K562 (cell line): ENCODE results near the gene NIPA2. TPM values are rescaled to one million over a fixed set of nuclear protein-coding genes. Genes with fewer than 3 reads are reported as not detected.

Experiments used
- ATAC-seq: fragments of 200-7000 bp; cut with Tn5 transposase; 3 replicates; pipeline ENCODE4 v1.9.1; 2020; ENCODE audit warnings: moderate library complexity
- BruUV-seq: library from RNA; stranded (reverse); fragments of 400-500 nt; replicated peaks from 2 replicates; lab custom pipeline; 2021; lab: Mats Ljungman, UMichigan
- CTCF ChIA-PET: fragments of 300-600 bp; formaldehyde crosslinking; extraction: SDS; loops from one replicate; lab custom pipeline; 2021; ENCODE audit warnings: low intra/inter-chr PET ratio; lab: Yijun Ruan, JAX
- POLR2A ChIA-PET: fragments of 300-600, 350-650 bp; sonication (Branson Sonifier 250); formaldehyde crosslinking; extraction: SDS; loops from one replicate; lab custom pipeline; 2021; ENCODE audit warnings: antibody characterized with exemption, inconsistent platforms; lab: Yijun Ruan, JAX
- DNase-seq, 4 experiments: peaks; one replicate each; pipeline versions ENCODE4 v3.0.0 to v3.0.0-alpha.2; 2011 to 2018; ENCODE audit warnings: low spot score in 3 of 4, mixed read lengths in 3 of 4; ENCODE audit errors: extremely low read depth in 1 of 4
- FAIRE-seq: peaks from 2 replicates; lab custom pipeline; 2011; peaks lifted over from hg19 to GRCh38; lab: Jason Lieb, UNC
- H2AFZ ChIP-seq: 2 replicates; pipeline ENCODE4 v1.6.0; 2011; ENCODE audit warnings: low read depth, low read length, control low read depth, inconsistent platforms
- H3K27ac ChIP-seq: fragments of 200-600 bp; 3 replicates; pipeline ENCODE4 v1.8.0; 2011; ENCODE audit warnings: low read depth, mild to moderate bottlenecking, control low read depth, inconsistent platforms, low read length, moderate library complexity, mixed read lengths; ENCODE audit errors: extremely low read depth
- H3K27me3 ChIP-seq, 2 experiments: fragments of 300-600 bp in 1 of 2; 2 replicates in 1 of 2; 3 replicates in 1 of 2; pipeline versions ENCODE4 v1.6.0 to v1.8.0; 2011; ENCODE audit warnings: inconsistent platforms in 2 of 2, low read length in 2 of 2, mild to moderate bottlenecking in 1 of 2, mixed read lengths in 1 of 2, moderate library complexity in 1 of 2; ENCODE audit not compliant: control insufficient read depth in 2 of 2, insufficient read depth in 2 of 2
- H3K36me3 ChIP-seq: fragments of 300-600 bp; 3 replicates; pipeline ENCODE4 v1.8.0; 2011; ENCODE audit warnings: mild to moderate bottlenecking, low read length, inconsistent platforms; ENCODE audit not compliant: control insufficient read depth, insufficient read depth
- H3K4me1 ChIP-seq, 2 experiments: fragments of 200-600 bp in 1 of 2; replicated peaks in 1 of 2; 2 replicates in 1 of 2; 3 replicates in 1 of 2; pipeline versions ENCODE4 v1.5.1 to v1.8.0; 2011; ENCODE audit warnings: inconsistent platforms in 2 of 2, low read length in 2 of 2, mild to moderate bottlenecking in 1 of 2, mixed read lengths in 1 of 2, moderate library complexity in 1 of 2; ENCODE audit not compliant: control insufficient read depth in 2 of 2, insufficient read depth in 2 of 2
- H3K4me2 ChIP-seq: 2 replicates; pipeline ENCODE4 v1.6.1; 2011; ENCODE audit warnings: low read length, control low read depth, inconsistent platforms, mixed read lengths; ENCODE audit not compliant: insufficient read depth
- H3K4me3 ChIP-seq: fragments of 200-600 bp; sonication (generic), shearing (Covaris generic); 2 replicates; pipeline ENCODE4 v1.5.1; 2016; ENCODE audit warnings: control low read depth, inconsistent platforms
- H3K79me2 ChIP-seq: fragments of 200-600 bp; 3 replicates; pipeline ENCODE4 v1.8.0; 2011; ENCODE audit warnings: low read length, inconsistent platforms; ENCODE audit not compliant: control insufficient read depth, insufficient read depth
- H3K9ac ChIP-seq, 2 experiments: 2 replicates each; pipeline versions ENCODE4 v1.6.0 to v1.6.1; 2011; ENCODE audit warnings: low read depth in 2 of 2, low read length in 2 of 2, control low read depth in 1 of 2, inconsistent platforms in 1 of 2, mild to moderate bottlenecking in 1 of 2, mixed read lengths in 1 of 2; ENCODE audit not compliant: insufficient read depth in 1 of 2
- H3K9me1 ChIP-seq: one replicate; pipeline ENCODE4 v1.6.0; 2011; ENCODE audit warnings: inconsistent platforms, mild to moderate bottlenecking, low read length, moderate library complexity; ENCODE audit not compliant: control insufficient read depth, insufficient read depth
- H3K9me3 ChIP-seq: replicated peaks from 2 replicates; pipeline ENCODE4 v1.5.1; 2011; ENCODE audit warnings: low read depth, low read length, inconsistent platforms; ENCODE audit not compliant: control insufficient read depth, insufficient read depth
- H4K20me1 ChIP-seq: replicated peaks from 2 replicates; pipeline ENCODE4 v1.6.1; 2011; ENCODE audit warnings: low read length, inconsistent platforms, mixed read lengths; ENCODE audit not compliant: control insufficient read depth, insufficient read depth
- CREB3 ChIP-seq: fragments of 450-650 bp; conservative IDR thresholded peaks from 2 replicates; pipeline ENCODE4 v1.6.1; 2016; ENCODE audit warnings: missing genetic modification characterization, low read depth, mild to moderate bottlenecking, missing compliant biosample characterization, moderate library complexity
- ELF4 ChIP-seq: fragments of 450-650 bp; formaldehyde crosslinking; IDR thresholded peaks from 2 replicates; pipeline ENCODE4 v1.4.0; 2022; ENCODE audit warnings: missing genetic modification characterization
- HDAC6 ChIP-seq: IDR thresholded peaks from 2 replicates; pipeline ENCODE4 v1.6.1; 2012; ENCODE audit warnings: low read depth, mild to moderate bottlenecking, control low read depth, inconsistent platforms, low read length, moderate library complexity
- PBX2 ChIP-seq, 2 experiments: IDR thresholded peaks in 1 of 2; conservative IDR thresholded peaks in 1 of 2; 2 replicates each; pipeline ENCODE4 v1.6.1; 2016; ENCODE audit warnings: low read depth in 2 of 2, mild to moderate bottlenecking in 1 of 2, missing compliant biosample characterization in 1 of 2, missing genetic modification characterization in 1 of 2, moderate library complexity in 1 of 2
- RNF2 ChIP-seq: sonication (generic); IDR thresholded peaks from 2 replicates; pipeline ENCODE4 v1.6.1; 2016
- RUNX1 ChIP-seq: sonication (generic); IDR thresholded peaks from 2 replicates; pipeline ENCODE4 v1.6.1; 2016; ENCODE audit warnings: antibody characterized with exemption, low read depth
- ZNF324 ChIP-seq: fragments of 250-450 bp; sonication (Bioruptor Pico); IDR thresholded peaks from 2 replicates; pipeline ENCODE4 v1.4.0; 2020; ENCODE audit warnings: mild to moderate bottlenecking
- ZNF347 ChIP-seq: fragments of 450-650 bp; formaldehyde crosslinking; IDR thresholded peaks from 2 replicates; pipeline ENCODE4 v1.4.0; 2020; ENCODE audit warnings: low read depth, mild to moderate bottlenecking, moderate library complexity
- whole genome bisulfite sequencing: fragments of 100-300 bp; shearing (Covaris generic); methylation state at CpG from one replicate; pipeline ENCODE4 v1.1.6; 2016; ENCODE audit warnings: low coverage, mixed read lengths; ENCODE audit not compliant: insufficient coverage; ENCODE audit errors: missing lambda C conversion rate; 5-methylcytosine and 5-hydroxymethylcytosine counted together
- in situ Hi-C: fragments of 300-500 bp; cut with MboI; formaldehyde crosslinking; loops from 4 replicates; pipeline ENCODE4 v1.15.0; 2018; ENCODE audit warnings: inconsistent platforms, mixed read lengths
- intact Hi-C: fragments of 100-400 bp; cut with micrococcal nuclease; formaldehyde crosslinking; loops from 2 replicates; pipeline ENCODE4 v1.14.2; 2022
- polyA plus RNA-seq, 8 experiments: library from polyadenylated mRNA; depleted of rRNA in 4 of 8; stranded (reverse) in 5 of 8; unstranded in 3 of 8; fragments of >200 nt; fragmentation: Nextera tagmentation in 2 of 8; fragmentation: Illumina TruSeq in 1 of 8; extraction: Ambion mirVana in 2 of 8; extraction: Trizol in 1 of 8; gene quantifications; 2 replicates each; pipeline versions ENCODE4 v1.2.1 to v1.2.3, GENCODE V29; 2011 to 2014; ENCODE audit warnings: inconsistent platforms in 1 of 8, missing spikeins in 1 of 8
- total RNA-seq, 7 experiments: library from RNA; depleted of rRNA in 6 of 7; stranded (reverse); fragments of >200 nt in 6 of 7; fragmentation: Illumina TruSeq in 2 of 7; extraction: Trizol in 2 of 7; gene quantifications; 2 replicates each; pipeline versions ENCODE4 v1.2.1 to v1.2.3, GENCODE V29; 2011 to 2021; ENCODE audit warnings: low replicate concordance in 1 of 7
- TF ChIP-seq, protein P1 (sequence below): sonication (generic); formaldehyde crosslinking; IDR thresholded peaks from 2 replicates; pipeline ENCODE4 v1.8.0; 2022; ENCODE audit warnings: missing genetic modification reagents, mild to moderate bottlenecking, borderline replicate concordance

The NIPA2 gene
- total and polyA plus RNA-seq, 9 of the 15 experiments (the other 6 are each of a cell fraction or from before 2014, with no cell fraction given): 18.7 to 107 (median 87.3) TPM

GRCh38 chr15:22873841-22874240 is 35.4 kb downstream of the NIPA2 start:
- no peak overlapping the region for H3K4me3 ChIP-seq
- H4K20me1 ChIP-seq: no peaks in the 10 kb centered on the region
- no peaks in the 10 kb centered on the region for H3K79me2 ChIP-seq
- TF ChIP-seq RNF2 (no peak), HDAC6 (no peak), ZNF347 (no peak), ZNF324 (no peak), PBX2 (CRISPR knock-in tag; IDR thresholded peaks at IDR 0.05; ENCODE audit: low read depth) (no peak), PBX2 (tag; conservative IDR thresholded peaks at IDR 0.05; ENCODE audit: low read depth) (no peak), CREB3 (tag) (no peak), RUNX1 (no peak), ELF4 (CRISPR knock-in tag) (no peak)
- TF ChIP-seq, protein P1, sequence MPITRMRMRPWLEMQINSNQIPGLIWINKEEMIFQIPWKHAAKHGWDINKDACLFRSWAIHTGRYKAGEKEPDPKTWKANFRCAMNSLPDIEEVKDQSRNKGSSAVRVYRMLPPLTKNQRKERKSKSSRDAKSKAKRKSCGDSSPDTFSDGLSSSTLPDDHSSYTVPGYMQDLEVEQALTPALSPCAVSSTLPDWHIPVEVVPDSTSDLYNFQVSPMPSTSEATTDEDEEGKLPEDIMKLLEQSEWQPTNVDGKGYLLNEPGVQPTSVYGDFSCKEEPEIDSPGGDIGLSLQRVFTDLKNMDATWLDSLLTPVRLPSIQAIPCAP (CRISPR knock-in tag): no peak
- TF ChIP-seq, all 486 proteins: peak for 0
- in situ Hi-C loops: no loop called here
- Histone ChIP-seq H3K4me1 (no peaks in the 10 kb centered on the region), H3K9me1 (peaks cover 5% of the 10 kb centered on the region), H2AFZ (no peak overlapping the region), H3K27ac (no peak overlapping the region), H3K9ac (peak overlapping the region in 1 of 2 experiments; percentile 13; a peak in 1 of 4 replicates), H3K4me2 (no peak overlapping the region), H3K27me3 (no peaks in the 10 kb centered on the region), H3K9me3 (no peaks in the 10 kb centered on the region), H3K36me3 (peaks cover 32% of the 10 kb centered on the region; the same call in 2 of the 3 replicates)
- intact Hi-C loops: no loop called here
- no peak for ATAC-seq
- FAIRE-seq: no peak
- ChIA-PET CTCF (no interaction called here), POLR2A (no interaction called here)
- DNase-seq: no peak
- no TSS peak for BruUV-seq
- 80% methylated on average over 7 of the region's 9 CpGs for WGBS
